Measurements from ENCODE around the gene TRDN.

The TRDN gene, protein sequence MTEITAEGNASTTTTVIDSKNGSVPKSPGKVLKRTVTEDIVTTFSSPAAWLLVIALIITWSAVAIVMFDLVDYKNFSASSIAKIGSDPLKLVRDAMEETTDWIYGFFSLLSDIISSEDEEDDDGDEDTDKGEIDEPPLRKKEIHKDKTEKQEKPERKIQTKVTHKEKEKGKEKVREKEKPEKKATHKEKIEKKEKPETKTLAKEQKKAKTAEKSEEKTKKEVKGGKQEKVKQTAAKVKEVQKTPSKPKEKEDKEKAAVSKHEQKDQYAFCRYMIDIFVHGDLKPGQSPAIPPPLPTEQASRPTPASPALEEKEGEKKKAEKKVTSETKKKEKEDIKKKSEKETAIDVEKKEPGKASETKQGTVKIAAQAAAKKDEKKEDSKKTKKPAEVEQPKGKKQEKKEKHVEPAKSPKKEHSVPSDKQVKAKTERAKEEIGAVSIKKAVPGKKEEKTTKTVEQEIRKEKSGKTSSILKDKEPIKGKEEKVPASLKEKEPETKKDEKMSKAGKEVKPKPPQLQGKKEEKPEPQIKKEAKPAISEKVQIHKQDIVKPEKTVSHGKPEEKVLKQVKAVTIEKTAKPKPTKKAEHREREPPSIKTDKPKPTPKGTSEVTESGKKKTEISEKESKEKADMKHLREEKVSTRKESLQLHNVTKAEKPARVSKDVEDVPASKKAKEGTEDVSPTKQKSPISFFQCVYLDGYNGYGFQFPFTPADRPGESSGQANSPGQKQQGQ

DNA sequence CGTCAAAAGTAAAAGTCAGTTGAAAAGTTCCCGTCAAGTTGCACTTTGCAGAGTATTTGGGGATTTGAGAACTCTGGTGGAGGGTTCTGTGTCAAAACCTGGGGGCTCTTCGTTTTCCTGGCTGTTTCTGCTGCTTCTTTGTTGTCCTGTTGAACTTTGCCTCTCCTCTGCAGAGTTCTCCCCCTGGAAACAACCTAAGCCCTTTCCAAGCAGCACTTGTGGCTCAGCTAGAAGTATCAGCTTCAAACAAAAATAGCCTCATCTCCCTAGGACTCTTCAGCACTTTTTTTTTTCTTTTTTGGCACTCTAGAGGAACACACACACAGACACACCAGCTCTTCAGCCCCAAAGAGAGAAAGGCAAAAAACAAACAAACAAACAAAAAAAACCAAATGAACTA is at the start of gene TRDN:
Gene TRDN (minus strand): TSS at position 169 of the 400 bp plus-strand sequence. CDS start 175 bp downstream, outside the sequence.
- no peak for DNase-seq

DNA sequence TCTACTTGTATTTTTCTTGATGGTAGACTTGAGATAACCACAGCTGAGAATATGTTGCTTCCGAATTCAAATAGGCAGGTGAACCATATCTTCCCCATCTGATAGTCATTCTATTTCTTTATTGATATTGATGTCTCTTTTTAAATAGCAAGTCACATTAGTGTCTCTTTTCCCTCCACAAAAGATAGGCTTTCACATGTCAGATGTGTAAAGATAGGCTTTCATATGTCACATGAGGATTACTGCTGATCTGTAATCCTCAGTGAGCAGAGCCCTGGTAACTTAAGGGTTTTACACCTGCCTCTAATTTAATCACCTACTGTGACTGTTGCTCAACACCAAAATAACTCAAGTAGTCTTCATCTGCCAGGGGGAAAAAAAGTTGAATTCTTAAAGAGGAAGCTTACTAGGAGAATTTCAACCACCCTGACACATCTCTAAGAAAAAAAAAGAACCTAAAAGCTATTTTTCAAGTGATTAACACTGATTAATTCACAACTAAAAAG is 45.3 kb upstream of the TRDN start:
- DNase-seq = no peak

DNA sequence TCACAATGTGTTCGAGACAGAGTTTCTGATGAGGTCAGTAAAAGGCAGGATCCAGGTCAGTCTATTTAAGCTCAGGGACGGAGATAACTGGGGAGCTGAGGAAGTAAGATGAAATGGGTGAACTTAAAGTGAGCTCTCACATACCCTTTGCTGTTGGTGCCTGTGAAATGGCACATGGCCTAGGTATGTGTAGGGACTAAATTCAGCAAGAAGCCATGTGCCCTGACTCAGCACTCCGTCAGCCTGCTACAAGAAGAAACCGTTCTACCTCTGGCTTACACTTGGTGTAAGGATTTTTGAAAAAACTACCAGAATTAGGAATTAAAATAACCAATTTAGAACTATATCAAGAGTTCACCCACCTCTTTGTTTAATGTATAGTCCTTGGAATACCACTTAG is 41.1 kb upstream of the TRDN start:
- no peak for DNase-seq

DNA sequence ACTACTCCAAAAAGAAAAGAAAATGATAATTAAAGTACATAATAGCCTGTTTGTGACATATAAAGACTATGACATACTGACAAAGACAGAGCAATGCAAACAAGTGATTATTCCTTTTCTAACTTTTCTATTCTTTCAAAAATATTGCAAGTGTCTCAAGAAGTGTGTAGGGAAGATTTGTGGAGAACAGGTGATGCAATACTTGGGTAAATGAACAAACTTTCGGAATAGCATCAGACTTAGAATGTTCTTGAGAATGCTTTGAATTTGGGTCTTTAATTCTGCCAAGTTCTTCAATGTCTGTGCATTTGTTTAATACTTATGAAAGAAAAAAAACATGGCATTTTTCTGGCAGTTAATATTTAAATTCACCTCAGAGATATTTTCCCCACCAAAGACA is 40.0 kb upstream of the TRDN start:
- DNase-seq = no peak

GRCh38 chr6:123668965-123669591 is 32.3 kb upstream of the TRDN start:
- DNase-seq = no peak

- DNase-seq = no peak
Measured at GRCh38 chr6:123668063-123668462, 31.3 kb upstream of the TRDN start.

GRCh38 chr6:123663436-123663835 is 26.7 kb upstream of the TRDN start:
- DNase-seq = no peak

DNA sequence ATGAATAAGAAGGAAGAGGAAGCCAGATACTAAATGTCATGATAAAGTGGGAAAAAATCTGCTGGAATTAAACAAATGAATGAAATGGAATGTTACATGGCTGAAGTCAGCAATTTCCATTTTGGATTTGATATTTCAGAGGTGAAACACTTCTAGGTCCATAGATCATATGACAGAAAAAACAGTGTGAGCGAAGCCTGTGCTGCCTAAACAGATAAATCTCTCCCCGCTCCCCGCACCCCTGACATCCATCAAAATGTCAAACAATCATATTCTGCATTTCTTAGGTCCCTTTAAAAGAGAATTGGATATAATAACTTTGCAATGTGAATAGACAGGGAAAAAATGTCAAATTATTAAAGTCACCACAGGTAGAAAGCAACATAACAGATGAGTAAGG is 26.0 kb upstream of the TRDN start:
- DNase-seq = no peak

DNA sequence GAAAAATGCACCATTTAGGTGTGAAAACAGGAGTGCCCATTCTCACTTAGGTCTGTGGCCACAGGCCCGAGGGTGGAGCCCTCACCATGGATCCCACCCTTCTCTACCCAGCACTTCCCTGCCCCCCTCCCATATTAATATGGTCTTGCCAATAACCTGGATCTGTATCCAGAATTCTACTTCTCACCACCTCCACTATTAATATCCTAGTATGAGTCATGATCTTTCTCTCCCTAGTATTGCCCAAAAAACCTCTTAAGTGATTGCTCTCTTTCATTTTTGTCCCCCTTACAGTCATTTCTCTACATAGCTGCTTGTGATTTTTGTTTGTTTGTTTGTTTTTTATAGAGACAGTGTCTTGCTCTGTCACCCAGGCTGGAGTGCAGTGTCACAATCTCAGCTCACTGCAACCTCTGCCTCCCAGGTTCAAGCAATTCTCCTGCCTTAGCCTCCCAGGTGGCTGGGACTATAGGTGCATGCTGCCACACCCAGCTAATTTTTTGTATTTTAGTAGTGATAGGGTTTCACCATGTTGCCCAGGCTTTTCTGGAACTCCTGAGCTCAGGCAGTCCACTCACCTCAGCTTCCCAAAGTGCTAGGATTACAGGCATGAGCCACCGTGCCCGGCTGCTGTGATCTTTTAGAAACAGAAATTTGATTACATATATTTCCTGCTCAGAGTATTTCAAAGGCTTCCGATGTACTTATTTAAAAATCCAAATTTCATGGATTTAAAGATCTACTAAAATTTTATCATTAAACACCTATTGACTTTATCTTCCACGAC is 24.5 kb upstream of the TRDN start:
- no peak for DNase-seq

GRCh38 chr6:123659960-123660748 is 23.4 kb upstream of the TRDN start:
- DNase-seq = no peak

DNA sequence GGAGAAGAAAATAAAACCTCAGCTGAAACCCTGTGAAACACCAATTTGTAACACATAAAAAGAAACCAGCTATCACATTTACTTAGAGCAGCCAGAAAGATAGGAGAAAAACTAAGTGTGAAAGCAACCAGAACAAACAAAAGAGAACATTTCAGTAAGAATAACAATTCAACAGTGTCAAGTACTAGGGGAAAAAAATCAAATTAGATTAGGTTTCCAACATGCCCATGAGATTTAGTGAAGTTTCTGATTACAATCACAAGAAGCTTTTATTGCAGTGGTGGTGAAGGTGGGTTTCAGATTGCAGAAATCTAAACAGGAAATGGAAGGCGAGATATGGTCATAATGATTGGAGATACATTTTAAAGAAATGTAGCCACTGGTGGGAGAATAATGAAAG is 22.1 kb upstream of the TRDN start:
- DNase-seq = no peak

GRCh38 chr6:123655521-123656306 is 19.0 kb upstream of the TRDN start:
- peak; percentile 48 to 55 for DNase-seq

DNA sequence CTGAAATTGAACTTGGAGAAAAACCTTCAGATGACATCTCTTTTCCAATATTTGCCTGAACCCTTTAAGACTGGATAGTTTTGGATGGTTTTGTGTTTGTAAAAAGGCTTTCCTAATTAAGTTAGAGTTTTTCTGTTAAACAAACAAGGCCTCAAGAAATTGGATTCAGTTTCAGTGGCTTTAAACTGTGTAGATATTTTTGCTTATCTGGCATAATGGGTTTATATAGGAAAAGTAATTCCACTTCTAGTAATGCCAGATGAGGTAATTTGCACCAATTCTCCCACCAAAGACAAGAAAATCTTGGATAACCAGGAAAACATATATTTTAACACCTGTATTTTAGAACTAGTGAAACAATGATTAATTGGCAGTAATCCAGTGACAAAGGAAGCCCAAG is 12.0 kb upstream of the TRDN start:
- DNase-seq = no peak

DNA sequence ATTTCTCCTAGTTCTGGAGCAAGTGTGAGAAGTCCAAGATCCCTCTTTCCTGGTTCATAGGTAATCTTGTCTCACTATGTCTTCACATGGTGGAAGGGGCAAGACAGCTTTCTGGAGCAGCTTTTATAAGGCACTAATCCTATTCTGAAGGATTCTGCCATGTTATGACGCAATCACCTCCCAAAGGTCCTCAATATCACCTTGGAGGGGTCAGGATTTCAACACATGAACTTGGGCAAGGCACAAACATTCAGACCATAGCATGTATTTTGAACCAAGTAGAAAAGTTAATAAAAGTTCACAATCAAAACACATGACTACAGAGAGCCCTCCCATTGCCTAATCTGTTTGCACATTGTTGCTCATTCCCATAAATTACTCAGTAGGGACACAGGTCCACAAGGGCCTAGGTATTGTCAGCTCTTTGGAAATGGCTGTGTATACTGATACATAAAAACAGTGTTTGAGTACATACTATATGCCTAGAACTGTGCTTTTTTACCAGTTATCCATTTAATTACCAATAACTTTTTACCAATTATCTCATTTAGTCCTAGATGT is 11.3 kb upstream of the TRDN start:
- no peak for DNase-seq

DNA sequence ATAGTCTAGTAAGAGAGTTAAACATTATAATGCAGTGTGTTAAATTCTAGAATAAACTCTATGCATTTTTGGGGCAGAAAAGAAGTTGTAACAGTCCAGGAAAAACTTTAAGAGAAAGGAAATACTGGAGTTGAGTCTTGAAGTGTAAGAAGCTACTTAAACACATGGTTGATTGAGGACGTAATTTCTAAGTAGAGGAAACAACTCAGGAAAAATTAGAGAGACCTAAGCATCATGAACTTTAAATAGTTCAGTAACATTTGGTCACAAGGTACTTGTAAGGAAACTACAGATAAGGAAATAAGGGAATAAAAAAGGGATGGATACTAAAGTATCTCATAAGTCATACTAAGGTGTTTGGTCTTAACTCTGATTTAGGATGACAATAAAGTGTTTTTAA is 4.7 kb upstream of the TRDN start:
- no peak for DNase-seq

DNA sequence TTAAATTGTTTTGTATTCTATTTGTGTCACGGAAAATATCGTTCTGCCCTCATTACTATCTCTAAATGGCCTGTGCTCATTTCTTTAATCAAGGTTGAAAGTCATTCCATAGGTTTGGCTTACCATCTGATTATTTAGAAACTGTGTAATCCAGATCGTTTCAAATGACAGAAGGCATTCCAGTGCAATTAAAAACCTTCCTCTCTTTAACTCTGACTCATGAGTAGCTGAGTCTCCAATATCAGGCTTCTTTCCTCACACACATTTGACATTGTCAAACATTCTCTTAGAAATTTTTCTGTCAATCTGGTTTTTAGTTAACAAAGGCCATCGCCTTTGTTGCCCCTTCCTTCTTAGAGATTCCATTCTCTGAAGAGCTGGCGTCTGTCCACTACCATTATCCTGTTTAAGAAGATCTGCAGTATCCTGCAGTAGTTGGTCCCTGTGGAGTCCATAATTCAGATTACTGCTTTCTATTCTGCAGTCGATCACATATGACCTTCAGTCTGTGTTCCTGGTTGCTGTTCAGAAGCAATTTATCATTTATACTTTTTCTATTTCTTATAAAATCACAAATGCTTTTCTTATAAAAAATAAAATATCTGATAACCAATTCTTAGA is 3.9 kb upstream of the TRDN start:
- DNase-seq = no peak

GRCh38 chr6:123638865-123639264 is 2.1 kb upstream of the TRDN start:
- no peak for DNase-seq

GRCh38 chr6:123636282-123636681 is 468 bp downstream of the TRDN start:
- no peak for DNase-seq

DNA sequence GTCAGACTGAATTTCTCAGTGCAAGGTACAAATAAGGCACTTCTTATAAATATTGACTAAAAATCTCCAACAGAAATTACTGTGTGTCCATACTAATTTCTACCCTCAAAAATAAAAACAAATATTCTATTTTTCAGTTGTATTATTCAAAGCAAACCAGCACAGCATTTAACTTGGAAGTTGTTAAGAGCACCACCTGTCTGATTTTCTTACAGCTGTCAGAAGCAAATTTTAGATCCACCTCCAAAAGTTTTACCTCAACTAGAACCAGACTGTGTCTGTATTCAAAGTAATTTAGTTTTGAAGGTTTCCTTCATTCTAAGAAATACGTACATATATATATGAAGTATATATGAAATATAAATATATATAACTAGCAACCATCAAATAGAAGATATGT is 1.2 kb downstream of the TRDN start:
- no peak for DNase-seq

DNA sequence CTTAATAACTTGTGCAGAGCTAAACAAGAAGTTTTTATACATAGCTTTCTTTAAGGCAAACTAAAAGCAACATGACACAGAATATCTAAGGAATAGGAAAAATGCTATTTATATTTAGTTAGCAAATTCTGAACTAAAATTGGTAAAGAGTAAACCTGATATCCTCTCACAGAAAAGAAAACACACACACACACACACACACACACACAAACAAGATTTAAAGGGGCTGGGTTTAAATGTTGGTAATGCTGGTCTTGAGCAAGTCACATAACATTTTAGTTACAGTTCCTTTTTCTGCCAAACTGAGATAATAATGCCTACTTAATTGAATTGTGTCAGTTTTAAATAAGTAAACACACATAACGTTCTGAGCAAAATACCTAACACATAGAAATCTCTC is 1.6 kb downstream of the TRDN start:
- DNase-seq = no peak

Measured in AML-193 (cell line).